OCI-LY1 (cell line): ENCODE measurements around the gene GALNT7.

Source experiments
- EZH2 ChIP-seq: fragments of 200-600 bp; sonication (generic), shearing (Covaris generic); IDR thresholded peaks from 2 replicates; pipeline ENCODE4 v1.8.0; 2017; ENCODE audit warnings: borderline replicate concordance, mixed run types, mild to moderate bottlenecking, antibody characterized with exemption, low read length, moderate library complexity, mixed read lengths
- TF ChIP-seq, protein P1 (sequence below): fragments of 200-600 bp; sonication (generic), shearing (Covaris generic); IDR thresholded peaks from 2 replicates; pipeline ENCODE4 v1.5.1; 2017; ENCODE audit warnings: mild to moderate bottlenecking, antibody characterized with exemption, low read length, moderate library complexity, mixed read lengths

DNA sequence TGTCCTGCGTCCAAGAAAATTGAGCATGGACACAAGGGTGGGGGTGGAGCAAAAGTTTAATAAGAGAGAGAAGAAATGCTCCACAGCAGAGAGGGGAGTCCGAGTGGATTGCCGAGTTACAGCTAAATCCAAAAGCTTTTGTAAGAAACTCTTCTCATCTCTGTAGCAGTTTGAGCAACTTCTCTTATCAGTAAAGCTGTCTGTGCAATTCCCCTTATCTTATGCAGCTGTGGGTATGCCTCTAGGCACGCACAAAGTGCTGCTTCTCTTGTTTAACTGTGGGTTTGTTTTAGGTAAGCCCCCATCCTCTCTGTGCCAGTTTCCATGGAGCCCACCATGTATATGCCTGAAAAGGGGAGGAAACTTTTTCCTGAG lies 120.7 kb downstream of the GALNT7 start:
- TF ChIP-seq, protein P1, sequence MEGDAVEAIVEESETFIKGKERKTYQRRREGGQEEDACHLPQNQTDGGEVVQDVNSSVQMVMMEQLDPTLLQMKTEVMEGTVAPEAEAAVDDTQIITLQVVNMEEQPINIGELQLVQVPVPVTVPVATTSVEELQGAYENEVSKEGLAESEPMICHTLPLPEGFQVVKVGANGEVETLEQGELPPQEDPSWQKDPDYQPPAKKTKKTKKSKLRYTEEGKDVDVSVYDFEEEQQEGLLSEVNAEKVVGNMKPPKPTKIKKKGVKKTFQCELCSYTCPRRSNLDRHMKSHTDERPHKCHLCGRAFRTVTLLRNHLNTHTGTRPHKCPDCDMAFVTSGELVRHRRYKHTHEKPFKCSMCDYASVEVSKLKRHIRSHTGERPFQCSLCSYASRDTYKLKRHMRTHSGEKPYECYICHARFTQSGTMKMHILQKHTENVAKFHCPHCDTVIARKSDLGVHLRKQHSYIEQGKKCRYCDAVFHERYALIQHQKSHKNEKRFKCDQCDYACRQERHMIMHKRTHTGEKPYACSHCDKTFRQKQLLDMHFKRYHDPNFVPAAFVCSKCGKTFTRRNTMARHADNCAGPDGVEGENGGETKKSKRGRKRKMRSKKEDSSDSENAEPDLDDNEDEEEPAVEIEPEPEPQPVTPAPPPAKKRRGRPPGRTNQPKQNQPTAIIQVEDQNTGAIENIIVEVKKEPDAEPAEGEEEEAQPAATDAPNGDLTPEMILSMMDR: no peak
- no peak for TF ChIP-seq EZH2
